Nephron progenitor cell (in vitro differentiated cells): ENCODE data around the gene LPIN1.

ENCODE experiments used
- DNase-seq: peaks from one replicate; pipeline ENCODE4 v3.0.0; 2021
- H3K27ac Mint-ChIP-seq: 2 replicates; pipeline ENCODE4 v1.8.0; 2021; ENCODE audit warnings: mild to moderate bottlenecking, moderate library complexity, mixed read lengths
- H3K27me3 Mint-ChIP-seq: 2 replicates; pipeline ENCODE4 v1.8.0; 2021; ENCODE audit warnings: mild to moderate bottlenecking, low read depth, mixed read lengths; ENCODE audit not compliant: poor library complexity
- H3K36me3 Mint-ChIP-seq: 2 replicates; pipeline ENCODE4 v1.8.0; 2021; ENCODE audit warnings: low read depth, mixed read lengths
- H3K4me1 Mint-ChIP-seq: 2 replicates; pipeline ENCODE4 v1.8.0; 2021; ENCODE audit warnings: mixed read lengths
- H3K4me3 Mint-ChIP-seq: 2 replicates; pipeline ENCODE4 v1.8.0; 2021; ENCODE audit warnings: mild to moderate bottlenecking, moderate library complexity, mixed read lengths
- H3K9me3 Mint-ChIP-seq: 2 replicates; pipeline ENCODE4 v1.8.0; 2021; ENCODE audit warnings: mild to moderate bottlenecking, moderate library complexity, mixed read lengths
- TF ChIP-seq, protein P1 (sequence below): fragments of 200-600 bp; sonication (generic); IDR thresholded peaks from 2 replicates; pipeline ENCODE4 v1.5.0; 2021; ENCODE audit warnings: antibody characterized with exemption

LPIN1 gene, protein sequence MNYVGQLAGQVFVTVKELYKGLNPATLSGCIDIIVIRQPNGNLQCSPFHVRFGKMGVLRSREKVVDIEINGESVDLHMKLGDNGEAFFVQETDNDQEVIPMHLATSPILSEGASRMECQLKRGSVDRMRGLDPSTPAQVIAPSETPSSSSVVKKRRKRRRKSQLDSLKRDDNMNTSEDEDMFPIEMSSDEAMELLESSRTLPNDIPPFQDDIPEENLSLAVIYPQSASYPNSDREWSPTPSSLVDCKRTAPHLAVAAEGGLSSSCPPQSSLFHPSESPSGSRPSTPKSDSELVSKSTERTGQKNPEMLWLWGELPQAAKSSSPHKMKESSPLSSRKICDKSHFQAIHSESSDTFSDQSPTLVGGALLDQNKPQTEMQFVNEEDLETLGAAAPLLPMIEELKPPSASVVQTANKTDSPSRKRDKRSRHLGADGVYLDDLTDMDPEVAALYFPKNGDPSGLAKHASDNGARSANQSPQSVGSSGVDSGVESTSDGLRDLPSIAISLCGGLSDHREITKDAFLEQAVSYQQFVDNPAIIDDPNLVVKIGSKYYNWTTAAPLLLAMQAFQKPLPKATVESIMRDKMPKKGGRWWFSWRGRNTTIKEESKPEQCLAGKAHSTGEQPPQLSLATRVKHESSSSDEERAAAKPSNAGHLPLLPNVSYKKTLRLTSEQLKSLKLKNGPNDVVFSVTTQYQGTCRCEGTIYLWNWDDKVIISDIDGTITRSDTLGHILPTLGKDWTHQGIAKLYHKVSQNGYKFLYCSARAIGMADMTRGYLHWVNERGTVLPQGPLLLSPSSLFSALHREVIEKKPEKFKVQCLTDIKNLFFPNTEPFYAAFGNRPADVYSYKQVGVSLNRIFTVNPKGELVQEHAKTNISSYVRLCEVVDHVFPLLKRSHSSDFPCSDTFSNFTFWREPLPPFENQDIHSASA

DNA sequence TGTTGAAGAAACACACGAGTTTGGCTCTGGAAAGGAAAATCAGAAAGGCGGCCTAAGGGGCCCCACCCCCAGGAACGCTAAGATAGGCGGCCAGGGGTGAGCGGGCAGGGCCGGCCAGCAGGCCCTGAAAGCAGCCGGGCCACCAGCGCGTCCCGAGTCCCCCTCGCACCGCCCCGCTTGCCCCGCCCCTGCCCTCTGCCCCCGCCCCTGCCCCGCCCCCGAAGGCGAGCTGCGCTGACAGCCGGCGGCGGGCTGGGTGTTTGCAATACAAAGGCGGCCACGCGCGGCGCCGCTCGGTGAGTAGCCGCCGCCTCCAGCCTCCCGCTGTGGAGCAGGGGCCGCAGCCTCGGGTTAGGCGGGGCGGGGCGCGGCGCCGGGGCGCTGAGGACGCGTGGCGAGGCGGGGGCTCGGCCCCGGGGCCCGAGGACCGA is at the start of gene LPIN1:
TSS of gene LPIN1 (plus strand) at position 257 of the 431 bp plus-strand sequence. CDS start 18,910 bp downstream, outside the sequence.
- Mint-ChIP-seq H3K4me1 (peaks cover 89% of the 10 kb centered on the region), H3K36me3 (no peaks in the 10 kb centered on the region), H3K9me3 (no peaks in the 10 kb centered on the region), H3K27me3 (peaks cover 2% of the 10 kb centered on the region), H3K4me3 (peak within 1 kb of the TSS; percentile 90), H3K27ac (peak within 1 kb of the TSS; percentile 85)
- TF ChIP-seq, protein P1, sequence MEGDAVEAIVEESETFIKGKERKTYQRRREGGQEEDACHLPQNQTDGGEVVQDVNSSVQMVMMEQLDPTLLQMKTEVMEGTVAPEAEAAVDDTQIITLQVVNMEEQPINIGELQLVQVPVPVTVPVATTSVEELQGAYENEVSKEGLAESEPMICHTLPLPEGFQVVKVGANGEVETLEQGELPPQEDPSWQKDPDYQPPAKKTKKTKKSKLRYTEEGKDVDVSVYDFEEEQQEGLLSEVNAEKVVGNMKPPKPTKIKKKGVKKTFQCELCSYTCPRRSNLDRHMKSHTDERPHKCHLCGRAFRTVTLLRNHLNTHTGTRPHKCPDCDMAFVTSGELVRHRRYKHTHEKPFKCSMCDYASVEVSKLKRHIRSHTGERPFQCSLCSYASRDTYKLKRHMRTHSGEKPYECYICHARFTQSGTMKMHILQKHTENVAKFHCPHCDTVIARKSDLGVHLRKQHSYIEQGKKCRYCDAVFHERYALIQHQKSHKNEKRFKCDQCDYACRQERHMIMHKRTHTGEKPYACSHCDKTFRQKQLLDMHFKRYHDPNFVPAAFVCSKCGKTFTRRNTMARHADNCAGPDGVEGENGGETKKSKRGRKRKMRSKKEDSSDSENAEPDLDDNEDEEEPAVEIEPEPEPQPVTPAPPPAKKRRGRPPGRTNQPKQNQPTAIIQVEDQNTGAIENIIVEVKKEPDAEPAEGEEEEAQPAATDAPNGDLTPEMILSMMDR, result no peak
- DNase-seq, result peak; percentile 93

GRCh38 chr2:11696736-11697102 is 49.7 kb upstream of the LPIN1 start:
- Mint-ChIP-seq H3K27ac (no peak overlapping the region), H3K4me1 (peaks cover 33% of the 10 kb centered on the region), H3K9me3 (no peaks in the 10 kb centered on the region), H3K36me3 (no peaks in the 10 kb centered on the region), H3K27me3 (peaks cover 9% of the 10 kb centered on the region), H3K4me3 (no peak overlapping the region)
- TF ChIP-seq, protein P1, result no peak
- no peak for DNase-seq

GRCh38 chr2:11697103-11697871 is 49.1 kb upstream of the LPIN1 start:
- no peaks in the 10 kb centered on the region for H3K36me3 Mint-ChIP-seq
- peaks cover 33% of the 10 kb centered on the region for H3K4me1 Mint-ChIP-seq
- DNase-seq, result peak; percentile 62
- TF ChIP-seq, protein P1, result no peak
- H3K27me3 Mint-ChIP-seq, result peaks cover 9% of the 10 kb centered on the region
- H3K27ac Mint-ChIP-seq, result peak overlapping the region; percentile 50
- H3K9me3 Mint-ChIP-seq, result no peaks in the 10 kb centered on the region
- H3K4me3 Mint-ChIP-seq, result no peak overlapping the region

DNA sequence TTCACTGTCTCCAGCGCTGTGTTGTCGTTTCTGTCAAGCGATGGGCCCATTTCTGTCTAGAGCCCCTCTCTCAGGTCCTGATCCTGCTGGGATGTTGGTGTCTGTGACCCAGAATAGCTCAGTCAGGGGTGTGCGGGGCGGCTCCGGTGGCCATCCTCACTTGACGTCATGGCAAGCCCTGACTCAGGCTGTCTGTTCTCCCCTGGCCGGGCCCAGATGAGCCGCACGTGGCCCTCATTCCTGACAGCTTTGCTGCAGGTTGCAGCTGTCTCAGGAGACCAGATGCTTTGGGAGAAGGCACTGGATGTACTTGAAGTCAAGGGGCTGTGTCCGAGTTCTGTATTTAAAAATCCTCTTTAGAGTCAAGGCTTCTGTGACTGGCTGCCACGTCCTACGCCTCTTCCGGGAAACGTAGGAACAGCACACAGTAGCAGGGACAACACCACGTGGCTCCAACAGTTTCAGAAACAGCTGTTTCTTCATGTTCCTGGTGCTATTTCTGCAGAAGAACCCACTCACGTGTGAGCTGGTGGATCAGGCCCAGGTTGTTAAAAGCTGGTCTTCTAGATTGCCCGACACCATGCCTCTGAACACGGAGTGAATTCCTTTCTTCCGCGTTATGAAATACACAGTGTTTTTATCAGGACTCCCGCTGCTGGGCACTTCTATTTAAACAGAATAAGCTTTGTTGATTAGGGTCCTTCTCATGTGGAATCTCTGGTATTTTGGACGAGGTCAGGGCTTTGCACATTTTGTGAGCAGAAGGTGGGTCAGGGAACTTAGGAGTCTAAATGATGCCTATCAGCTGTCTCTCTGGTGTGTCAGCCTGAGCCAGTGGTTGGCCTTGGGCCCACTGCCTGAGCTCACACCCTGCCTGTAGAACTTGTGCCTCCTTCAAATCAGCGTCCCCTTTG is 48.2 kb upstream of the LPIN1 start:
- TF ChIP-seq, protein P1, result no peak
- Mint-ChIP-seq H3K27ac (no peak overlapping the region), H3K27me3 (peaks cover 6% of the 10 kb centered on the region), H3K4me1 (peaks cover 33% of the 10 kb centered on the region), H3K36me3 (no peaks in the 10 kb centered on the region), H3K9me3 (no peaks in the 10 kb centered on the region), H3K4me3 (no peak overlapping the region)
- no peak for DNase-seq
